ENCODE data around the gene CCDC171. TPM values are rescaled to one million over a fixed set of nuclear protein-coding genes. Genes with fewer than 3 reads are reported as not detected.

CCDC171 gene
- total and polyA plus RNA-seq, 2 of the 13 experiments (the other 11 are each of a cell fraction or from before 2014, with no cell fraction given), result 0.95 to 2.5 TPM

DNA sequence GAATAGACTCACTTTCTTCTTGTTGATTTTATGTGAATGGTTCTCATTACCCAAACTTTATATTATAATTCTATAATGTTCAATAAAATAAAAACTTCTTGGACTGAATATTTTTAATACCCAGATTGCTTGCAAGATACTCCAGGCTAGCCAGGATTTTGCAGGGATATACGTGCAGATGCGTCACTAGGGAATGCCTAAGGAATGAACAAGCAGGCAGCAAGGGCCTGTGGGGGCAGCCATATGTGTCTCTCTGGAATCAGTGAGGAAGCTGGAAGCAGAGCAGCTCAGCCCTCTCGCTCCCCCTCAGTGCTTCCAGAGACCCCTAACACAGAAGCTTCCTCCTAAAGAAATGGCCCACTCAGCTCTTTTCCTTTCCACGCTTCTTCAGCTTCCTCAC lies 457.4 kb downstream of the CCDC171 start:
- H3K27ac ChIP-seq (ENCODE audit: extremely low read length, insufficient read depth, low read length), result no peak overlapping the region
- ChIA-PET CTCF (ENCODE audit: low intra/inter-chr PET ratio, low total read pairs) (no interaction called here), POLR2A (no interaction called here)
- H3K79me2 ChIP-seq (ENCODE audit: insufficient read depth, low read length), result no peaks in the 10 kb centered on the region
- BruUV-seq (replicated peaks), result no TSS peak
- H3K4me1 ChIP-seq (ENCODE audit: insufficient read depth, low read length), result no peaks in the 10 kb centered on the region
- no peak overlapping the region for H2AFZ ChIP-seq (ENCODE audit: low read length)
- FAIRE-seq, result no peak
- H3K9me3 ChIP-seq (ENCODE audit: low read length), result no peaks in the 10 kb centered on the region
- no peak for DNase-seq (ENCODE audit: low spot score)
- intact Hi-C loops (cut with micrococcal nuclease; ENCODE audit: unreplicated experiment), result no loop called here
- H3K9ac ChIP-seq (ENCODE audit: insufficient read depth, low read depth, low read length), result no peak overlapping the region
- H4K20me1 ChIP-seq (ENCODE audit: insufficient read depth, low read length), result no peaks in the 10 kb centered on the region
- no peaks in the 10 kb centered on the region for H3K27me3 ChIP-seq (ENCODE audit: control insufficient read depth in 1 of 2, insufficient read depth in 2 of 2, low read length in 2 of 2)
- no peak overlapping the region for H3K4me2 ChIP-seq (ENCODE audit: low read depth, low read length)
- in situ Hi-C loops (cut with HindIII; ENCODE audit: extremely low pct_ligation_motif_present, low pct_unique_long_range_greater_than_20kb), result no loop called here
- no peaks in the 10 kb centered on the region for H3K36me3 ChIP-seq (replicated peaks in 1 of 2; ENCODE audit: control insufficient read depth in 1 of 2, insufficient read depth in 2 of 2, low read length in 2 of 2)
- no peak overlapping the region for H3K4me3 ChIP-seq (replicated peaks in 1 of 3; ENCODE audit: insufficient read depth in 1 of 3, low read depth in 2 of 3, low read length in 3 of 3)
- no peak for ATAC-seq
- TF ChIP-seq, protein P1, sequence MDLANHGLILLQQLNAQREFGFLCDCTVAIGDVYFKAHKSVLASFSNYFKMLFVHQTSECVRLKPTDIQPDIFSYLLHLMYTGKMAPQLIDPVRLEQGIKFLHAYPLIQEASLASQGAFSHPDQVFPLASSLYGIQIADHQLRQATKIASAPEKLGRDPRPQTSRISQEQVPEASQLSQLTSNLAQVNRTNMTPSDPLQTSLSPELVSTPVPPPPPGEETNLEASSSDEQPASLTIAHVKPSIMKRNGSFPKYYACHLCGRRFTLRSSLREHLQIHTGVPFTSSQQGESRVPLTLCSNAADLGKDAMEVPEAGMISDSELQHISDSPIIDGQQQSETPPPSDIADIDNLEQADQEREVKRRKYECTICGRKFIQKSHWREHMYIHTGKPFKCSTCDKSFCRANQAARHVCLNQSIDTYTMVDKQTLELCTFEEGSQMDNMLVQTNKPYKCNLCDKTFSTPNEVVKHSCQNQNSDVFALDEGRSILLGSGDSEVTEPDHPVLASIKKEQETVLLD (CRISPR knock-in tag; IDR thresholded peaks at IDR 0.05; ENCODE audit: low read depth), result no peak
- TF ChIP-seq MAFF (IDR thresholded peaks at IDR 0.05; ENCODE audit: low read depth, low read length) (no peak), MAFK (conservative IDR thresholded peaks at IDR 0.05 in 1 of 2, IDR thresholded peaks at IDR 0.05 in 1 of 2; ENCODE audit: low read length in 2 of 2) (peak in 1 of 2 experiments; percentile 53; a peak in 2 of 4 replicates)
- 38% methylated on average over 4 of the region's 4 CpGs for WGBS (ENCODE audit: low lambda C conversion rate)

DNA sequence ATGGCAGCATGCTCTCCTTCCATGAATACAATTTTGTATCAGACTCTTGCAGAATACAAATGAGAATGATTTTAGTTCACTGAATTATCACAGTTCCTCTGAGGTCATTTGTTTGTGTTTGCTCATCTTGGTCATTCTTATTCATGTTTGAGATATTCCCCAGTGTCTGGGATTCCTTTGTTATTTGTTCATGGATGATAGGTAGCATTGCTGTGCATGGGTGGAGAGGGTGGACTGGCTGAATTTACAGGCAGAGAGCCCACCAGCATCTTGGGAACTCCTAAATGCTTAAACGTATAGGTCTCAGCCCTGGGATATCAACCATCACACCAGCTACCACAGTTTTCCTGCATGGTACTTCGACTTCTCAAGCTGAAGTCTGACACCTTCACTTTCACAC lies 459.8 kb downstream of the CCDC171 start:
- Histone ChIP-seq H3K27ac (ENCODE audit: extremely low read length, insufficient read depth, low read length) (no peak overlapping the region), H3K4me2 (ENCODE audit: low read depth, low read length) (no peak overlapping the region), H3K4me1 (ENCODE audit: insufficient read depth, low read length) (no peaks in the 10 kb centered on the region), H2AFZ (ENCODE audit: low read length) (no peak overlapping the region), H3K27me3 (ENCODE audit: control insufficient read depth in 1 of 2, insufficient read depth in 2 of 2, low read length in 2 of 2) (no peaks in the 10 kb centered on the region), H3K9ac (ENCODE audit: insufficient read depth, low read depth, low read length) (no peak overlapping the region), H4K20me1 (ENCODE audit: insufficient read depth, low read length) (no peaks in the 10 kb centered on the region), H3K9me3 (ENCODE audit: low read length) (peaks cover 1% of the 10 kb centered on the region), H3K79me2 (ENCODE audit: insufficient read depth, low read length) (no peaks in the 10 kb centered on the region), H3K36me3 (replicated peaks in 1 of 2; ENCODE audit: control insufficient read depth in 1 of 2, insufficient read depth in 2 of 2, low read length in 2 of 2) (no peaks in the 10 kb centered on the region), H3K4me3 (replicated peaks in 1 of 3; ENCODE audit: insufficient read depth in 1 of 3, low read depth in 2 of 3, low read length in 3 of 3) (no peak overlapping the region)
- ATAC-seq (no peak), DNase-seq (ENCODE audit: low spot score) (no peak), FAIRE-seq (no peak)
- WGBS (ENCODE audit: low lambda C conversion rate), result 40% methylated on average over 2 of the region's 2 CpGs
- intact Hi-C loops (cut with micrococcal nuclease; ENCODE audit: unreplicated experiment) (no loop called here), in situ Hi-C loops (cut with HindIII; ENCODE audit: extremely low pct_ligation_motif_present, low pct_unique_long_range_greater_than_20kb) (no loop called here)
- no TSS peak for BruUV-seq (replicated peaks)
- CTCF ChIA-PET (ENCODE audit: low intra/inter-chr PET ratio, low total read pairs), result no interaction called here
- POLR2A ChIA-PET, result no interaction called here
- TF ChIP-seq DPF2 (CRISPR knock-in tag; IDR thresholded peaks at IDR 0.05; ENCODE audit: borderline replicate concordance, low read depth) (no peak), FOXK2 (IDR thresholded peaks at IDR 0.05) (no peak), ATF7-NPFF (CRISPR knock-in tag; IDR thresholded peaks at IDR 0.05; ENCODE audit: low read depth) (no peak), ZNF10 (CRISPR knock-in tag; IDR thresholded peaks at IDR 0.05; ENCODE audit: borderline replicate concordance, low read depth) (no peak), PTBP1 (IDR thresholded peaks at IDR 0.05; ENCODE audit: low read depth, low read length, poor library complexity, severe bottlenecking) (no peak), ZNF530 (CRISPR knock-in tag; IDR thresholded peaks at IDR 0.05; ENCODE audit: low read depth) (no peak)
- TF ChIP-seq, protein P2, sequence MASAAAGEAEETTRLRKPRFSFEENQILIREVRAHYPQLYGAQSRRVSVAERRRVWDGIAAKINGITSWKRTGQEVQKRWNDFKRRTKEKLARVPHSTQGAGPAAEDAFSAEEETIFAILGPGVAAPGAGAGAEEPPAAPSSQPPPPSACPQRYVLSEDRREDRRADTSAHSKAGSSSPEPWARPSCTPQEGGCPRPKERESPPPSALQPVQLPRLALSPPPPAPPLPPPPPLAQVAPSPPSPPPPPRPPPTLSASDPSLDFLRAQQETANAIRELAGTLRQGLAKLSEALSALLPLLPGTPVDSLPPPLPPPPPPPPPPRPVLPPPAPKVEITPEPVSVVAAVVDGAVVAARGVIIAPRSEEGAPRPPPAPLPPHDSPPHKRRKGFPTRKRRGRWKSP (CRISPR knock-in tag; IDR thresholded peaks at IDR 0.05), result no peak
- TF ChIP-seq, protein P3, sequence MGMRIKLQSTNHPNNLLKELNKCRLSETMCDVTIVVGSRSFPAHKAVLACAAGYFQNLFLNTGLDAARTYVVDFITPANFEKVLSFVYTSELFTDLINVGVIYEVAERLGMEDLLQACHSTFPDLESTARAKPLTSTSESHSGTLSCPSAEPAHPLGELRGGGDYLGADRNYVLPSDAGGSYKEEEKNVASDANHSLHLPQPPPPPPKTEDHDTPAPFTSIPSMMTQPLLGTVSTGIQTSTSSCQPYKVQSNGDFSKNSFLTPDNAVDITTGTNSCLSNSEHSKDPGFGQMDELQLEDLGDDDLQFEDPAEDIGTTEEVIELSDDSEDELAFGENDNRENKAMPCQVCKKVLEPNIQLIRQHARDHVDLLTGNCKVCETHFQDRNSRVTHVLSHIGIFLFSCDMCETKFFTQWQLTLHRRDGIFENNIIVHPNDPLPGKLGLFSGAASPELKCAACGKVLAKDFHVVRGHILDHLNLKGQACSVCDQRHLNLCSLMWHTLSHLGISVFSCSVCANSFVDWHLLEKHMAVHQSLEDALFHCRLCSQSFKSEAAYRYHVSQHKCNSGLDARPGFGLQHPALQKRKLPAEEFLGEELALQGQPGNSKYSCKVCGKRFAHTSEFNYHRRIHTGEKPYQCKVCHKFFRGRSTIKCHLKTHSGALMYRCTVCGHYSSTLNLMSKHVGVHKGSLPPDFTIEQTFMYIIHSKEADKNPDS (CRISPR knock-in tag; IDR thresholded peaks at IDR 0.05), result no peak

All from HepG2 (cell line).